HepG2 (cell line): ENCODE results near the gene RASD1. TPM values are rescaled to one million over a fixed set of nuclear protein-coding genes. Genes with fewer than 3 reads are reported as not detected.

ENCODE experiments used
- DRAP1 ChIP-seq: IDR thresholded peaks from 2 replicates; pipeline ENCODE4 v1.6.1; 2016; ENCODE audit warnings: missing genetic modification reagents, missing compliant biosample characterization
- DZIP1 ChIP-seq: sonication (generic); formaldehyde crosslinking; IDR thresholded peaks from 2 replicates; pipeline ENCODE4 v1.5.0; 2020; ENCODE audit warnings: mild to moderate bottlenecking, missing genetic modification reagents
- POLR2G ChIP-seq: fragments of 200-400 bp; formaldehyde crosslinking; IDR thresholded peaks from 2 replicates; pipeline ENCODE4 v1.6.1; 2018; ENCODE audit warnings: mild to moderate bottlenecking, low read depth, low read length, moderate library complexity
- TAF15 ChIP-seq: fragments of 200-400 bp; formaldehyde crosslinking; IDR thresholded peaks from one replicate; pipeline ENCODE4 v1.6.1; 2018; ENCODE audit warnings: mild to moderate bottlenecking, low read depth, low read length; ENCODE audit not compliant: poor library complexity, severe bottlenecking
- TBX2 ChIP-seq: sonication (generic); formaldehyde crosslinking; IDR thresholded peaks from 2 replicates; pipeline ENCODE4 v1.5.0; 2020; ENCODE audit warnings: missing genetic modification reagents, mild to moderate bottlenecking, borderline replicate concordance
- ZEB1 ChIP-seq: IDR thresholded peaks from 2 replicates; pipeline ENCODE4 v1.6.1; 2012; ENCODE audit warnings: mild to moderate bottlenecking, low read depth, inconsistent platforms; ENCODE audit not compliant: insufficient replicate concordance
- ZNF10 ChIP-seq: sonication (generic); formaldehyde crosslinking; IDR thresholded peaks from 2 replicates; pipeline ENCODE4 v1.4.0; 2020; ENCODE audit warnings: mild to moderate bottlenecking, low read depth, missing genetic modification reagents, borderline replicate concordance
- ZNF609 ChIP-seq: sonication (generic); formaldehyde crosslinking; IDR thresholded peaks from 2 replicates; pipeline ENCODE4 v1.4.0; 2020; ENCODE audit warnings: mild to moderate bottlenecking, missing genetic modification reagents, borderline replicate concordance
- ZNF737 ChIP-seq: sonication (generic); formaldehyde crosslinking; IDR thresholded peaks from 2 replicates; pipeline ENCODE4 v1.5.0; 2020; ENCODE audit warnings: missing genetic modification reagents, mild to moderate bottlenecking, borderline replicate concordance
- ZNF768 ChIP-seq: sonication (generic); formaldehyde crosslinking; IDR thresholded peaks from 2 replicates; pipeline ENCODE4 v1.4.0; 2020; ENCODE audit warnings: missing genetic modification reagents
- polyA plus RNA-seq, 8 experiments: library from polyadenylated mRNA; depleted of rRNA in 3 of 8; stranded (reverse) in 7 of 8; unstranded in 1 of 8; fragments of >200 nt; fragmentation: Illumina TruSeq in 4 of 8; extraction: Trizol in 4 of 8; gene quantifications; 2 replicates each; pipeline versions ENCODE4 v1.2.1 to v1.2.3, GENCODE V29; 2011 to 2016; ENCODE audit warnings: low read depth in 4 of 8, missing spikeins in 1 of 8, mixed read lengths in 1 of 8; ENCODE audit not compliant: insufficient read depth in 1 of 8
- total RNA-seq, 5 experiments: library from RNA; depleted of rRNA; stranded (reverse); fragments of >200 nt; fragmentation: Illumina TruSeq; extraction: Trizol; gene quantifications; 2 replicates each; pipeline ENCODE4 v1.2.3, GENCODE V29; 2016; ENCODE audit warnings: low read depth in 1 of 5
- TF ChIP-seq, protein P1 (sequence below): sonication (generic); formaldehyde crosslinking; IDR thresholded peaks from 2 replicates; pipeline ENCODE4 v1.9.0; 2022; ENCODE audit warnings: missing genetic modification reagents, mild to moderate bottlenecking, borderline replicate concordance
- TF ChIP-seq, protein P2 (sequence below): IDR thresholded peaks from 2 replicates; pipeline ENCODE4 v1.6.1; 2016; ENCODE audit warnings: low read depth, missing genetic modification reagents, missing compliant biosample characterization

RASD1 gene
- total and polyA plus RNA-seq, 2 of the 13 experiments (the other 11 are each of a cell fraction or from before 2014, with no cell fraction given), result 1.6 to 4.2 TPM

DNA sequence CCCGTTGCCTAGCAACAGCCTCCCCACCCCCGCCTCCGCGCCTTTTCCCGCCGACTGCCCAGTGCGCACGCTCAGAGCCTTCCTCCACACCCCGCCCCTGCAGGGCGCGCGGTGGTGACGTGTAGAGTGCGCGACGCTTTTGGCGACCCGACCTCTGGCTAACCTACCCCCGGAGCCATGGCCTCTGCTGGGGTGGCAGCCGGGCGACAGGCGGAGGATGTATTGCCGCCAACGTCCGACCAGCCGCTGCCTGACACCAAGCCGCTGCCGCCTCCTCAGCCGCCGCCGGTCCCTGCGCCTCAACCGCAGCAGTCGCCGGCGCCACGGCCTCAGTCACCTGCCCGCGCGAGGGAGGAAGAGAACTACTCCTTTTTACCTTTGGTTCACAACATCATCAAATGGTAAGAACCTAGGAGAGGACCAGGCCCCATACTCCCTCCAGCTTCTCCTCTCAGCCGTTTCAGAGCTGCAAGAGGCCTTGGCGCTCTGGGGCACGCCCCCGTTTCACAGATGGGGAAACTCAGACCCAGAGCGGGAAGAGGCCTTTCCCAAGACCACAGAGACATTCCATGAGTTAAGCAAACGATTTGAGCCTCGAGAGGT is 19.2 kb downstream of the RASD1 start, which contains the start of gene MED9 (continued):
- TF ChIP-seq, protein P1, sequence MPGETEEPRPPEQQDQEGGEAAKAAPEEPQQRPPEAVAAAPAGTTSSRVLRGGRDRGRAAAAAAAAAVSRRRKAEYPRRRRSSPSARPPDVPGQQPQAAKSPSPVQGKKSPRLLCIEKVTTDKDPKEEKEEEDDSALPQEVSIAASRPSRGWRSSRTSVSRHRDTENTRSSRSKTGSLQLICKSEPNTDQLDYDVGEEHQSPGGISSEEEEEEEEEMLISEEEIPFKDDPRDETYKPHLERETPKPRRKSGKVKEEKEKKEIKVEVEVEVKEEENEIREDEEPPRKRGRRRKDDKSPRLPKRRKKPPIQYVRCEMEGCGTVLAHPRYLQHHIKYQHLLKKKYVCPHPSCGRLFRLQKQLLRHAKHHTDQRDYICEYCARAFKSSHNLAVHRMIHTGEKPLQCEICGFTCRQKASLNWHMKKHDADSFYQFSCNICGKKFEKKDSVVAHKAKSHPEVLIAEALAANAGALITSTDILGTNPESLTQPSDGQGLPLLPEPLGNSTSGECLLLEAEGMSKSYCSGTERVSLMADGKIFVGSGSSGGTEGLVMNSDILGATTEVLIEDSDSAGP (CRISPR knock-in tag), result peak; percentile 80
- TF ChIP-seq ZNF768, result peak; percentile 70; the same call in 1 of the 2 replicates
- TF ChIP-seq ZNF737 (CRISPR knock-in tag), result 0 out of 2 replicates have a peak, but pooled peaks have one; percentile 63
- no peak for TF ChIP-seq ZNF609
- peak; percentile 75 for TF ChIP-seq POLR2G
- TF ChIP-seq ZNF10, result no peak
- peak; percentile 51; the same call in 1 of the 2 replicates for TF ChIP-seq DRAP1 (CRISPR knock-in tag)
- TF ChIP-seq TAF15, result no peak
- TF ChIP-seq, protein P2, sequence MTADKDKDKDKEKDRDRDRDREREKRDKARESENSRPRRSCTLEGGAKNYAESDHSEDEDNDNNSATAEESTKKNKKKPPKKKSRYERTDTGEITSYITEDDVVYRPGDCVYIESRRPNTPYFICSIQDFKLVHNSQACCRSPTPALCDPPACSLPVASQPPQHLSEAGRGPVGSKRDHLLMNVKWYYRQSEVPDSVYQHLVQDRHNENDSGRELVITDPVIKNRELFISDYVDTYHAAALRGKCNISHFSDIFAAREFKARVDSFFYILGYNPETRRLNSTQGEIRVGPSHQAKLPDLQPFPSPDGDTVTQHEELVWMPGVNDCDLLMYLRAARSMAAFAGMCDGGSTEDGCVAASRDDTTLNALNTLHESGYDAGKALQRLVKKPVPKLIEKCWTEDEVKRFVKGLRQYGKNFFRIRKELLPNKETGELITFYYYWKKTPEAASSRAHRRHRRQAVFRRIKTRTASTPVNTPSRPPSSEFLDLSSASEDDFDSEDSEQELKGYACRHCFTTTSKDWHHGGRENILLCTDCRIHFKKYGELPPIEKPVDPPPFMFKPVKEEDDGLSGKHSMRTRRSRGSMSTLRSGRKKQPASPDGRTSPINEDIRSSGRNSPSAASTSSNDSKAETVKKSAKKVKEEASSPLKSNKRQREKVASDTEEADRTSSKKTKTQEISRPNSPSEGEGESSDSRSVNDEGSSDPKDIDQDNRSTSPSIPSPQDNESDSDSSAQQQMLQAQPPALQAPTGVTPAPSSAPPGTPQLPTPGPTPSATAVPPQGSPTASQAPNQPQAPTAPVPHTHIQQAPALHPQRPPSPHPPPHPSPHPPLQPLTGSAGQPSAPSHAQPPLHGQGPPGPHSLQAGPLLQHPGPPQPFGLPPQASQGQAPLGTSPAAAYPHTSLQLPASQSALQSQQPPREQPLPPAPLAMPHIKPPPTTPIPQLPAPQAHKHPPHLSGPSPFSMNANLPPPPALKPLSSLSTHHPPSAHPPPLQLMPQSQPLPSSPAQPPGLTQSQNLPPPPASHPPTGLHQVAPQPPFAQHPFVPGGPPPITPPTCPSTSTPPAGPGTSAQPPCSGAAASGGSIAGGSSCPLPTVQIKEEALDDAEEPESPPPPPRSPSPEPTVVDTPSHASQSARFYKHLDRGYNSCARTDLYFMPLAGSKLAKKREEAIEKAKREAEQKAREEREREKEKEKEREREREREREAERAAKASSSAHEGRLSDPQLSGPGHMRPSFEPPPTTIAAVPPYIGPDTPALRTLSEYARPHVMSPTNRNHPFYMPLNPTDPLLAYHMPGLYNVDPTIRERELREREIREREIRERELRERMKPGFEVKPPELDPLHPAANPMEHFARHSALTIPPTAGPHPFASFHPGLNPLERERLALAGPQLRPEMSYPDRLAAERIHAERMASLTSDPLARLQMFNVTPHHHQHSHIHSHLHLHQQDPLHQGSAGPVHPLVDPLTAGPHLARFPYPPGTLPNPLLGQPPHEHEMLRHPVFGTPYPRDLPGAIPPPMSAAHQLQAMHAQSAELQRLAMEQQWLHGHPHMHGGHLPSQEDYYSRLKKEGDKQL, result 0 out of 2 replicates have a peak, but pooled peaks have one; percentile 18
- TF ChIP-seq TBX2 (CRISPR knock-in tag), result peak; percentile 38; the same call in 1 of the 2 replicates
- TF ChIP-seq DZIP1 (CRISPR knock-in tag), result peak; percentile 41; the same call in 1 of the 2 replicates
- no peak for TF ChIP-seq ZEB1
